Measurements from ENCODE around the gene SFXN5. TPM values are rescaled to one million over a fixed set of nuclear protein-coding genes. Genes with fewer than 3 reads are reported as not detected.

Gene SFXN5
- total RNA-seq, 1 donor from 2014 or later: 13.7 TPM

DNA sequence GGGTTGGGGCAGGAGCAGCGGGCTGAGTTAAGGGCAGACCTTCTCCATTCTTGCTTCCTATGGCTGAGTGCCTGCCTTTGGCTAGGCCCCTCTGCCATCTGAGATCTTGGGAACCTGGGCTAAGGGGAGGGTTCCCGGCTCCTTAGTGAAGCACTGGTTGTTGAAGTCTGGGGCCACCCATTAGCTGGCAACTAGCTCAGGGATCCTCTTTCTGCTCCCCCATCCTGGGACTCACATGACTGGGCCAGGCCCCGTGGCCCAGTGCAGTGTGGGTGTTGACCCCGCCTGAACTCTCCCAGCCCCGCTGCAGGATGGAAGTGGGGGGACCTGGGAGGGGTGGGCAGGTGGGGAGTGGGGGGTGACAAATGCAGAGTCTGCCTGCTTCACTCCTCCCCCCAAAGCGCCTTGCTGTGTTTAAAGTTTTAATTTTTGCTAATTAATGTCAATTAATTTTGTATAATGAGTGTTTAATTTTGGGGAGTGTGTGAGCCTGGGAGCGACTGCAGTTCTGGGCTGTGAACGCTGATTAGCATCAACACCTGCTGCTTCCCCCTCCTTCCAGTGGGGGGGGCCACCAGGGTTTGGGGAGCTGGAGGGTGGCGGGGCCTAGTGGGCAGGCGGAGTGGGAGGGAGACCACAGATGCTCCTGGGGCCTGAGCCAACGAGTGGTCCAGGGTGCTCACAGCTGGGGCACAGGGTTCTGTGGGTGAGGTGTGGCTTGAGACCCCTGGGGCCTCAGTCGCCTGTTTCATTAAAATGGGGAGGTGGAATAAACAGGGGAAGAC is 99.0 kb downstream of the SFXN5 start:
- Mint-ChIP-seq H3K9me3 (ENCODE audit: unreplicated experiment) (peaks cover under 1% of the 10 kb centered on the region), H3K4me3 (ENCODE audit: unreplicated experiment) (no peak overlapping the region), H3K27me3 (ENCODE audit: unreplicated experiment) (peaks cover 2% of the 10 kb centered on the region), H3K36me3 (ENCODE audit: unreplicated experiment) (no peaks in the 10 kb centered on the region), H3K27ac (ENCODE audit: unreplicated experiment) (no peak overlapping the region), H3K4me1 (ENCODE audit: low read depth, unreplicated experiment) (peaks cover 15% of the 10 kb centered on the region)
- DNase-seq: no peak
- TF ChIP-seq, protein P1, sequence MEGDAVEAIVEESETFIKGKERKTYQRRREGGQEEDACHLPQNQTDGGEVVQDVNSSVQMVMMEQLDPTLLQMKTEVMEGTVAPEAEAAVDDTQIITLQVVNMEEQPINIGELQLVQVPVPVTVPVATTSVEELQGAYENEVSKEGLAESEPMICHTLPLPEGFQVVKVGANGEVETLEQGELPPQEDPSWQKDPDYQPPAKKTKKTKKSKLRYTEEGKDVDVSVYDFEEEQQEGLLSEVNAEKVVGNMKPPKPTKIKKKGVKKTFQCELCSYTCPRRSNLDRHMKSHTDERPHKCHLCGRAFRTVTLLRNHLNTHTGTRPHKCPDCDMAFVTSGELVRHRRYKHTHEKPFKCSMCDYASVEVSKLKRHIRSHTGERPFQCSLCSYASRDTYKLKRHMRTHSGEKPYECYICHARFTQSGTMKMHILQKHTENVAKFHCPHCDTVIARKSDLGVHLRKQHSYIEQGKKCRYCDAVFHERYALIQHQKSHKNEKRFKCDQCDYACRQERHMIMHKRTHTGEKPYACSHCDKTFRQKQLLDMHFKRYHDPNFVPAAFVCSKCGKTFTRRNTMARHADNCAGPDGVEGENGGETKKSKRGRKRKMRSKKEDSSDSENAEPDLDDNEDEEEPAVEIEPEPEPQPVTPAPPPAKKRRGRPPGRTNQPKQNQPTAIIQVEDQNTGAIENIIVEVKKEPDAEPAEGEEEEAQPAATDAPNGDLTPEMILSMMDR (IDR thresholded peaks at IDR 0.05; ENCODE audit: partially characterized antibody, unreplicated experiment): no peak

DNA sequence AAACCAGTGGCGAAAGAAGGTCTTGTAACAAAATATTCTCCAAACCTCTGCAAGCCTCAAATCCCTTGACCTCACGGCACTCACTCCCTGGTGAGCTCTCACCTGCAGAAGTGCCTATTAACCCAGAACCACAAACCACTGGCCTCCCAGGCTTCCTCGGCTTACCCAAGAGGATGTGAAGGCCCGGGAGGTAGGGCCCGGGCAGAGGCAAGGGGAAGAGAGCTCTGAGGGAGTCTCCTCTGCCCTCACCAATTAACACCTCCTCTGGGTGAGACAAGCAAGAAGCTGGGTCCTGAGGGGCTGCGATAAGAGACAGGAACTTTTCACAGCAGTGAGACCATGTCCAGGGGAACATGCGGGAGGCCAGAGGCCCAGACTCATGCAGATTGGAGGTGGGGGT is 100.5 kb downstream of the SFXN5 start:
- TF ChIP-seq, protein P1 (IDR thresholded peaks at IDR 0.05; ENCODE audit: partially characterized antibody, unreplicated experiment): no peak
- Mint-ChIP-seq H3K9me3 (ENCODE audit: unreplicated experiment) (no peaks in the 10 kb centered on the region), H3K27ac (ENCODE audit: unreplicated experiment) (no peak overlapping the region), H3K27me3 (ENCODE audit: unreplicated experiment) (peaks cover 2% of the 10 kb centered on the region), H3K4me1 (ENCODE audit: low read depth, unreplicated experiment) (peaks cover 15% of the 10 kb centered on the region), H3K36me3 (ENCODE audit: unreplicated experiment) (no peaks in the 10 kb centered on the region), H3K4me3 (ENCODE audit: unreplicated experiment) (no peak overlapping the region)
- no peak for DNase-seq

- TF ChIP-seq, protein P1 (IDR thresholded peaks at IDR 0.05; ENCODE audit: partially characterized antibody, unreplicated experiment): no peak
- Mint-ChIP-seq H3K36me3 (ENCODE audit: unreplicated experiment) (no peaks in the 10 kb centered on the region), H3K4me3 (ENCODE audit: unreplicated experiment) (no peak overlapping the region)
Observed at GRCh38 chr2:72969706-72970105, 101.8 kb downstream of the SFXN5 start.

DNA sequence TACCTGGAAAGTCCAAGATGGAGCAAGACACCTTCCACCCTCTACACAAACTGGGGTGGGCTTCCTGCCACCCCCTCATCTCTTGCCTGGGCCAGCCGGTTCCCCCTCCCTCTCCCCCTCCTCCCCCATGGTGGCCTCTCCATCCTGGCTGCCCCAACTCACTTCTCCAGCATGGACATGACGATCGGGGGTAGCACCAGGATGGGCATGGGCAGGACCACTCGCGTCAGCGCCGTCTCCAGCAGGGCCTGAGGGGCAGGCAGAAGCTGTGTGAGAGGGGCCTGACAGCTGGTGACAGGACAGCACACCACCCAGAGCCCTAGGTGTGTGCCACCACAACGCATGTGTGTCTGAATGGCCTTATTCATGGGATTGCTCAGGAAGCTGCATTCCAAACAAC is 103.2 kb downstream of the SFXN5 start:
- TF ChIP-seq, protein P1 (IDR thresholded peaks at IDR 0.05; ENCODE audit: partially characterized antibody, unreplicated experiment): no peak
- Mint-ChIP-seq H3K4me1 (ENCODE audit: low read depth, unreplicated experiment) (peaks cover 2% of the 10 kb centered on the region), H3K4me3 (ENCODE audit: unreplicated experiment) (no peak overlapping the region), H3K9me3 (ENCODE audit: unreplicated experiment) (no peaks in the 10 kb centered on the region), H3K36me3 (ENCODE audit: unreplicated experiment) (no peaks in the 10 kb centered on the region), H3K27ac (ENCODE audit: unreplicated experiment) (no peak overlapping the region), H3K27me3 (ENCODE audit: unreplicated experiment) (no peaks in the 10 kb centered on the region)
- no peak for DNase-seq

More at GRCh38 chr2:72969706-72970105, 101.8 kb downstream of the SFXN5 start:
- peaks cover 2% of the 10 kb centered on the region for H3K27me3 Mint-ChIP-seq (ENCODE audit: unreplicated experiment)
- no peaks in the 10 kb centered on the region for H3K9me3 Mint-ChIP-seq (ENCODE audit: unreplicated experiment)
- peaks cover 7% of the 10 kb centered on the region for H3K4me1 Mint-ChIP-seq (ENCODE audit: low read depth, unreplicated experiment)
- H3K27ac Mint-ChIP-seq (ENCODE audit: unreplicated experiment): no peak overlapping the region
- DNase-seq: no peak

- H3K9me3 Mint-ChIP-seq (ENCODE audit: unreplicated experiment): no peaks in the 10 kb centered on the region
- no peaks in the 10 kb centered on the region for H3K27me3 Mint-ChIP-seq (ENCODE audit: unreplicated experiment)
- H3K4me1 Mint-ChIP-seq (ENCODE audit: low read depth, unreplicated experiment): peaks cover 4% of the 10 kb centered on the region
- no peaks in the 10 kb centered on the region for H3K36me3 Mint-ChIP-seq (ENCODE audit: unreplicated experiment)
- H3K27ac Mint-ChIP-seq (ENCODE audit: unreplicated experiment): no peak overlapping the region
- TF ChIP-seq, protein P1 (IDR thresholded peaks at IDR 0.05; ENCODE audit: partially characterized antibody, unreplicated experiment): no peak
- no peak for DNase-seq
- H3K4me3 Mint-ChIP-seq (ENCODE audit: unreplicated experiment): no peak overlapping the region
Observed at GRCh38 chr2:72965770-72966450, 105.6 kb downstream of the SFXN5 start.
